GM03348 (cell line): Measurements from ENCODE around the gene FAM3A.

Experiments used
- DNase-seq: peaks from one replicate; pipeline ENCODE4 v3.0.0; 2012; ENCODE audit warnings: low spot score

FAM3A gene

DNA sequence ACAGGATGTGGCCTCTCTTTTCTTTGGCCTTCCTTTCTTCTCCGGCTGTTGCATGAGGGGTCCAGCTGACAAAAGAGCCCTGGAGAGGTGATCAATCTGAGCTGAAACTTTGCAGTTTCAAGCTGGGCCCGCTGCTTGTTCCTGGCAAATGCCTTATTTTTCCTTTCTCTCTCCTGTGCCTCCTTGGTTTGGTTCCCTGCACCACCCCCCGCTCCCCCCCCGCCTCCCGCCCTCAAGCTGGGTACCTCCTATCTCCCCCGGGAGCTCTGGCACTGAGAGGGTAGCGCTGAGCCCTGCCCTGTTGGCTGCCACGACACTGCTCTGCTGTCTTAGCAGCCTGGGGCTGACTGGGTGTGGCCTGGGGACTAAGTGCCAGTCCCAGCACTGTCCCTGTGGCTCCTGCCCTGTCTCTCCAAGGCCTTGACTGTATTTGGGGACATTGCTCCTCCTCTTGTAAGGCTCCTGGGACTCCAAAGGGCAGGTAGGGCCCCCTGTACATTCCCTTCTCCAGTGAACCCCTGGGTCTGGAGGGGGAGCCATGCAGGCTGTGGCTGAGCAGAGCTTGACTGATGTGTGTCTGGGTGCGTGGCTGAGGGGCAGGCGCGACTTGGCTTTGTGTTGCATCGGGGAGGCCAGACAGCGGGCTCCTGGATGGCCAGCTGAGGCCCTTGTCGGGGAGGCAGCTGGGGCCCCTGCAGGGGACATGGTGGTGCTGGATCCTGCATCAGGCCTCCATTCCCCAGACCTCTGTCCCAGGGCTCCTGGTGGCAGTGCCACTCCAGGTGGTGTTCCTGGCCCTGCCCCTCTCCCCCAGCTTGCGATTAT lies 56.9 kb downstream of the FAM3A start:
- DNase-seq = peak; percentile 36

DNA sequence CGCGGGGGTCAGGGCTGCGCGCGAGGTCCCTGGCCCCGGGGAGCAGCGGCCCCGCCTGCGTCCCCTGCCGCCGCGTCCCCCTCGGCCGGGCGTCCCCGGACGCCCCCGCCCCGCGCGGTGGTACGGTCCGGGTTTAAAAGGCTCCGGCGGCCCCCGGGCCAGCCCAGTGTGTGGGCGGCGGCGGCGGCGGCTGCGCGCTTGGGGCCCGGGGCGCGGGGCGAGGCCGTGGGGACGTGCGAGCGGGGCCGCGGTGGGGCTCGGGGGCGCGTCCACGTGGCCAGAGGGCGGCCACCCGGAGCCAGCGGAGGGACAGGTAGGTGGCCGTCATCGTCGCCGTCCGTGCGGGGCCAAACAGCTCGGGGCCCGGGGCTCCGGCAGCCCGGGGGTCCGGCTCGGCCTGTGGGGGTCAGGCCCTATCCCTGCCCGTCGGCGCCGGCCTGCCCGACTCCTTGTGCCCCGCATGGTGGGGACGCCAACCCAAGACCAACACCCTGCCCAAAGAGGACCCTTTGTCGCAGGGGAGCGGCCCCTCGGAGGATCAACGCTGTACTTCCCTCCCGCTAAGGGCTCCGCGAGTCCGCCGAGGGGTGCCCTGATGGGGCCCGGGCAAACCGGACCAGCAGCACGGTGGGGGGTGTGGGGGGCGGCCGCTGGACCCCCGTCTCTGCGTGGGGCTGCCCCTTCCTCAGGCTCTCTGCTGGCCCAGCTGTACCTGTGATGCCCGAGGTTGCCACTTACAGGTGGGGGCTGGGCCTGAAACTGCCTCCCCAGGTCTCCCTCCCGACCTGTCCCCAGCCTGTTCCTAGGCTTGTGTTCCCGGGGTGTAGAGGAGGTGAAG lies 57.7 kb downstream of the FAM3A start, which contains the start of gene PLXNA3:
TSS of gene PLXNA3 (plus strand) at position 166 of the 838 bp plus-strand sequence. CDS start 1,903 bp downstream, outside the sequence.
- peak; percentile 84 for DNase-seq

DNA sequence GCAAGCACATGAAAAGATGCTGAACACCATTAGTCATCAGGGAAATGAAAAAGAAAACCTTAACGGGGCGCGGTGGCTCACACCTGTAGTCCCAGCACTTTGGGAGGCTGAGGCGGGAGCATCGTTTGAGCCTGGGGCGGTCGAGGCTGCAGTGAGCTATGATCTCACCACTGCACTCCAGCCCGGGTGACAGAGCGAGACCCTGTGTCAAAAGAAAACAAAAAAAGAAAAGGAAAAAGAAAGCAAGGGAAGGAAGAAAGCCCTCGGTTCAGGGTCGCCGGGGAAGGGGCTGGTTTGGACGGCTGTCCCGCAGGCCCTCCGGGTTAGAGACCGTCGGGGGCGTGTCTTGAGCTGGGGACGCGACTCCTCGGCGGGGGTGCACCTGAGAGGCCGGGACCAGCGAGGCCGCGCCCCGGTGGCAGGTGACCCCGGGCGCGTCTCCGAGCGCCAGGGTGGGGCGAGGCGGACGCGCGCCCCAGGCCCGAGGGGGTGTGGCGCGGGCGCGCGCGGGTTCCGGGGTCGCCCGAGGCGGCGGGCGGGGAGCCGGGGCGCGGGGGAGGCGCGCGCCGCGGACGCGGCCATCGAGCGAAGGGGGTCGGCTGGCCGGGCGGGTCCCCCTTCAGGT lies 58.4 kb downstream of the FAM3A start:
- peak; percentile 86 for DNase-seq
